Skeletal muscle cell (primary cell): ENCODE data around the gene SHB.

ENCODE experiments used
- DNase-seq: peaks from one replicate; pipeline ENCODE4 v3.0.0-alpha.2; 2010; ENCODE audit warnings: low read depth
- H3K4me3 ChIP-seq: 2 replicates; pipeline ENCODE4 v1.5.1; 2011; ENCODE audit warnings: low read depth, mild to moderate bottlenecking, control low read depth, low read length, moderate library complexity

SHB gene

DNA sequence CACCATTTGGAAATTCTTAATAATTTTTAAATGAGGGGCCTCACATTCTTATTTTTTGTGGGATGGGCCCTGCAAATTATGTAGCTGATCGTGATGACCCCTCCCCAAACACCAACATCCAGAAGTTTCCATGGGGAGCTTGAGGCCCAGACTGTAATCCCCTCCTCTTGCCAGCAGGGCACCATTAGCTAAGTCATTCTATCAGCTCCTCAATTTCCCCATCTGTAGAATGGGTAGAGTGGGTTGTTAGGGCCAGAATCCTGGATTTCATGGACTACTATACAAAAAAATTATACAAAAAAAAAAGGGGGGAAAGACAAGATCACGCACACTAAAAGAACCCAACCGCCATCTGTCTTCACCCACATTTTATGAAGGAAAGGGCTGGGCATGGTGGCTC lies 38.4 kb downstream of the SHB start:
- H3K4me3 ChIP-seq = no peak overlapping the region
- DNase-seq = no peak

DNA sequence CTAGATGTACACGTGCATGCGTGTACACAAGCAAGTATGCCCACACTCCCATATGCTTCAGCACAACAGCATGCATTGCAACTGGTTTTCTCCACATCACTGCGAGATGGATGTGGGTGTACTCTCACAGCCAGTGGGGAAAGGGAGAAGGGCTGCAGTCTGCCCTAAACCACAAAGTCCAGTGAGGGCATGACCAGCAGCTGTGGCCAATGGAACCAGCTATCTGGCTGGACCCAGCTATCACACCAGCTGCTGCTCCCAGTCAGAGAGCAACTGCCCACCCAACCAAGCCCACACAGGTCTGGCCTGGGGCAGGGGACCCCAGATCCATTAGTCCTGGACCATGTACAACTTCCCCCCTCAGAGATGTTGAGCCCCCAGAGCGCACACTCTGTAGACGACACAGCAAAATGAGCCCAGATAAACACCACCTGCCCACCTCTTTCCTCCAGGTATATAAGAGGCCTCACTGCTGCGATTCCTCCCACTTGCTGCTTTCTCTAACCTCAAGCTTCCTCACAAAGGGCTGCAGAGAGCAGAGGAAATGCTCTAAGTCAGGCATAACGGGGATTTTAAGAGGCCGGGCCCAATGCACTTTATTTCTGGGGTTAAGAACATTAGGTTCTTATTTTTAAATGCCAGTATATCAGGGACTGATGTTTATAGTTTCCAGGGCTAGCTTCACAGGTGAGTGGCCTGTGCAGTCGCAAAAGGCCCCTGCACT lies 39.0 kb downstream of the SHB start:
- DNase-seq = no peak
- H3K4me3 ChIP-seq = no peak overlapping the region

DNA sequence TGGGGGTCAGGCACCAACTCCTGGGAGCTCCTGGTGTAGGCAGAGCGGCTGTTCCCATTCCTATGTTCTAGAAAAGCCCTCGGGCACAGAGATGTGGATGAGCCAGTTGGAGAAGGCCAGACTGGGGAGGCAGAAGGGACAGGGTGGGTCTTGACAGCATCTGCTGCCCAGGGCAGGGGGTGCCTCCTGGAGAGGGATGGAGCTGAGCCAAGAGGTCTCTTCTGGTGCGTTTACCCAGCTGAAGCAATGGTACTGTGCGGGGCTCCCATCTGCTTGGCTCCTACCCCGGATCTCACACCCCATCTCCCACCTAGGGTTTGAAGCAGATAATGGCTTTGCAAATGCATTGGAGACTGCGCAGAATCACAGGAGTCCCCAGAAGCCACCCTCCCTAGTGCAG lies 41.3 kb downstream of the SHB start:
- no peak overlapping the region for H3K4me3 ChIP-seq
- no peak for DNase-seq

DNA sequence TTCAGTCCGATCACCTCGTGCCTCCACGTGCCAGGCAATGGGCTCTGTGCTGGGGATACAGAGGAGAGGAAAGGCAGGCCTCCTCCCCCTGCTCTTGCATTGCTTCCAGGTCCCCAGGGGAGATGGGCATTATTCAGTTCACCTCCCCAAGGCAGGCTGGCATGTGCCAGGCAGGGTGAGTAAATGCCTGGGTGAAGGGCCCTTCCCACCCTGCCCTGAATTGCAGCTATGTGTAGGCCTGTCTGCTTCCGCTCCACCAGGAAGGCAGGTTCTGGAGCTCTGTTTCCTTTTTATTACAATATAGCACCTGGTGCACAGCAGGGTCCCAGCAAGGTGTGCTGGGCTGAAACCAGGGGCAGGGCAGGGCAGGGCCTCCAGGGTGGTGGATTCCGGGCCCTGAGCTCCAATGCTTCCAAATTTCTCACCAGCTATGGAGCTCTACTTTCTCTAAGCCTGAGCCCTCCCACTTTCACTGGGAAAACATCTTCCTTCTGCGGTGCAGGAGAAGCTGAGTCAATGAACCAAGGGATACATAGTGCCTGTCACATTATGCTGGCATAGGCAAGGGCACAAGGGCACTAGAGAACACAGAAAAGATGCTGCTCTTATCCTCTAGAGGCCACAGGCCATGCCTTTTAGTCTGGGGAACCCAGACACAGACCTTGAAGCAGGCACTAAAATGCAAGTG lies 42.0 kb downstream of the SHB start:
- H3K4me3 ChIP-seq = no peak overlapping the region
- no peak for DNase-seq

DNA sequence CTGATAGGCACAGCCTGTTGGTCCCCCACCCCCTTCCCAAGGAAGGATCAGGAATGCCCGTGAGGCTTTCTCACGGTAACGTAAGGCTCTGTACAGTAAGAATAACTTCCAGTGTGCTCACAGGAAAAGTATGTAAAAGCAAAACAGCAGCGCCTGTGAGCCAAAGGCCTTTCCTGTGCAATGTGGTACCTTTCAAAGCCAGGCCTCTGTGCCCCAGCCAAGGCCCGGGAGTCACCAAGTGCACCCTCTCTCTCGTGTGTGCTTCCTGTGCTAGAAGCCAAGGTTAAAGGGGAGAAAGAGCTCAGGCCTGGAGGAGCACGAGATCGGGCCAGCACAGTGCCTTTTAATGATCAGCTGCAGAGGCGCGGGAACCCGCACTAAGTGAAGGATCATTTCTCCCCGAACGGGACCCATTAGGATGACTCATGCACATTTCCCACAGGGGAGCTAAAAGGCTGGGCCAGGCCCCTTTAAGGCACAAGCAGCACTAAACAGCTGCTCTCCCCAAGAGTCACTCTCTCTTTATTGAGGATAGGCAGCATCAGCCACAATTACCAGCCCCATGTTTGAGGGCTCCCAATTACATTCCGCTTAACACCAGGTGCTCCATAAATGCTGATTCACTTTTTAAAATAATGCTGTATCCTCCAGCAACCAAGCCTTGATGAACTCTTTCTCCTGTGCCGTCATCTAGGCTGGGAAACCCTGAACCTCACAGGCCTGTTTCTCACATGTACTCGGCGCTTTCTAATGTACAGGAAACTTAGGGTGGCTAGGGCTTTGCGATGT lies 42.8 kb downstream of the SHB start:
- H3K4me3 ChIP-seq = no peak overlapping the region

DNA sequence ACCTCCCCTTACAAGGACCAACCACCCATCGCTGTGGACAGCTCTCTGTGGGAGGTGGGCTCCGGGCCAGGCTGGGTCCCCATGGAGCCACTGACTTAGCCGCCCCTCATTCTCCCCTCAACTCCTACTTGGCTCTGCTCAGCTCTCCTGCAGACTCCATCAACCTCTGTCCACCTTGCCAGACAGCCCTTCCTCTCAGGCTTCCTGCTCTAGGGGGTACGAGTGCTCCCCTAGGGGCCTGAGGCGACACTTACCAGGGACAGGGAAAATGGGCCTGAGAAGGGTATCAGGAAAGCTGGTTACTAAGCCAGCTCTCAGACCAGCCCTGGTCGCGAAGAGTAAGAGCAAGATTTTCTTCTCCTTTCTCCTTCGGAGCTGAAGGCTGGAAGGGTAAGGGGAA lies 43.9 kb downstream of the SHB start:
- DNase-seq = no peak
- no peak overlapping the region for H3K4me3 ChIP-seq

More for the DNA sequence above, 42.8 kb downstream of the SHB start:
- DNase-seq = peak; percentile 83

DNA sequence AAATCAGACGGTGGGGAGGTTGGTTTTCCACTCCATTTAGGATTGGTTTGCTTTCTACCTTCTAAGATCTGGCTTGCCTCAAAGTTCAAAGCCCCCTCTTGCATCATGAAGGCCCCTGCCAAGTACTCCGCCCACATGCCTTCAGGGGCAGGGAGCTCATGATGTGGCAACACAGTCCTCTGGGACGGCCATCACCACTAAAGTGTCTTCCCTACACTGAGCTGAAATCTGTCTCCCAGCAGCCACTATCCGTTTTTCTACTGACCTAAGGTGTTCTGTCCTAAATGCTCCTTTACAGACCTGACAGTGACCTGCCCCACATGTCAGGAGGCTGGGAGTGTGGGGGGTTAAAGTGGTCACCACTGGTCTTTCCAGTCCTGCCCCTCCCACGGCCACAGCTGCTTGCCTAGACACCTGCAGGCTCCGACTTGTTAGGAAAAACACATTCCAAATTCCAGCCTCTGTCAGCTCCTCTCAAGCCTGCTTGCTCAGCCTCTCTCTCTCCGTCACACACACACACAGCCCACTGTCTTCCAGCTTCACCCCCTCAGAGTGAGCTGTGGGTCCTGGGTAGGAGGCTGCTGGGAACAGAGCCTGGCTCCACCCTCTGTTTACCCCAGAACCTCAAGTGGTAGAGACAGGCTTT lies 44.9 kb downstream of the SHB start:
- DNase-seq = peak; percentile 66
- no peak overlapping the region for H3K4me3 ChIP-seq

DNA sequence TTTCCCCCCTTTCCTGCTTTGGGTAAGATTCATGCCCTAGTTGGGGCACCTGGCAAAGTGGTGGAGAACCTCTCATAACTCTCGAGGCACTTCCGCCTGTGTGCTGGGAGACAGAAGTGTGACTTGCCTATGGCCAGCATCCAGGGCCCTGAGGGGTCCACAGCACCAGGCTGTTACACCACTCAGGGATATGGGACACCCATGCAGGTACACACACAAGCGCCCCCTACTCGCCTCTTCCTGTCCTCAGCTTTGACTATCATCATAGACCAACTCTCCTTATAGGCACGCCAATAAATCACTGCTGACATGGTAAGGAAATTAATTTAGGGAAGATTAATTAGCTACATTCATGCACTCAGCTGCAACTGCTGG lies 45.4 kb downstream of the SHB start:
- DNase-seq = no peak
- no peak overlapping the region for H3K4me3 ChIP-seq

DNA sequence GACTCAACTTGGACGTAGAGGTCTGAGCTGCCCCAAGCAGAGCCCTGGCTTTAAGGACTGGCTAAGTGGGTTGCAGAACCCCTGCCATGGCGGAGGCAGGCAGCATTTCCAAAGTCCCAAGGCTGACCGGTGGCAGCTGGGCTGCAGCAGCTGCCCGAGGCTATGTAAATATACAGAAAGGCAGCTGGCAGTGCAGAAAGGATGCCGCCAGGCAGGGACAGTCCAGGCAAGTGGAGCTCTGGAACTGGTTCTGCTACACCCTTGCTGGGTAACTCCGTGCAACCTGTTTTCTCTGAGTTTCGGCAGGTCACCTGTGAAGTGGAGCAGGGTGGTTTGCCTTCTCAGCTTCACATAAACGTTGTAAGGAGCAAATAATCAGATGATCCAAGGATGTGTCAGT lies 46.0 kb downstream of the SHB start:
- DNase-seq = no peak
- no peak overlapping the region for H3K4me3 ChIP-seq

DNA sequence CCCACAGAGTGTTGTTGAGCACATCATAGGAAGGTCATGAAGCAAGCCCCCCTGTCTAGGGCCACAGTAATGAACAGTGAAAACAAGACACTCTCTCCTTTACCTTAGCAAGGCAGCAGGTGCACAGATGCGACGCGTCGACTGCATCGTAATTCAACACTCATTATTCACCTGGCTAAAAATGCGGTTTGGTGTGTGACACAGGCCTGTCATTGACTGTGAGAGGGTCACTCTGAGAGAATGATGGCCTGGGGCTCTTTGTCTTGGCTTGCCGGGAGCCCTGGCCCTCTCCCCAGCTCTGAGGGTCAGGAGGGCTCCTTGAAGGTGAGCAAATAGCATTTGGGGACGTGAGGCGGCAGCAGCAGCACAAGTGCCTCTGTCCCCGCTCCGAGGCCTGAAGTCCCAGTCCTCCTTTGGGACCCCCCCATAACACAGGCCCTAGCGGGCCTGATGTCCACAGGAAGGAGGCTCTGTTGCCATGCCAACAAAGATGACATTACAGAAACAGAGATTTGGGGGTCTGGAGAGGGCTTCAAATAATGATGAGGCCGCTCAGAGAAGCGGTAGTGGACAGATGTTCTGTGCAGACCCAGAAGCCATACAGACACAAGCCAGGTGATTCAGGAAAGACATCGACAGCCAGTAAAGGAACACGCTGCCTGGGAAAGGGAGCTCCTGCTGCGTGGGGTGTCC lies 46.7 kb downstream of the SHB start:
- no peak for DNase-seq
- no peak overlapping the region for H3K4me3 ChIP-seq

DNA sequence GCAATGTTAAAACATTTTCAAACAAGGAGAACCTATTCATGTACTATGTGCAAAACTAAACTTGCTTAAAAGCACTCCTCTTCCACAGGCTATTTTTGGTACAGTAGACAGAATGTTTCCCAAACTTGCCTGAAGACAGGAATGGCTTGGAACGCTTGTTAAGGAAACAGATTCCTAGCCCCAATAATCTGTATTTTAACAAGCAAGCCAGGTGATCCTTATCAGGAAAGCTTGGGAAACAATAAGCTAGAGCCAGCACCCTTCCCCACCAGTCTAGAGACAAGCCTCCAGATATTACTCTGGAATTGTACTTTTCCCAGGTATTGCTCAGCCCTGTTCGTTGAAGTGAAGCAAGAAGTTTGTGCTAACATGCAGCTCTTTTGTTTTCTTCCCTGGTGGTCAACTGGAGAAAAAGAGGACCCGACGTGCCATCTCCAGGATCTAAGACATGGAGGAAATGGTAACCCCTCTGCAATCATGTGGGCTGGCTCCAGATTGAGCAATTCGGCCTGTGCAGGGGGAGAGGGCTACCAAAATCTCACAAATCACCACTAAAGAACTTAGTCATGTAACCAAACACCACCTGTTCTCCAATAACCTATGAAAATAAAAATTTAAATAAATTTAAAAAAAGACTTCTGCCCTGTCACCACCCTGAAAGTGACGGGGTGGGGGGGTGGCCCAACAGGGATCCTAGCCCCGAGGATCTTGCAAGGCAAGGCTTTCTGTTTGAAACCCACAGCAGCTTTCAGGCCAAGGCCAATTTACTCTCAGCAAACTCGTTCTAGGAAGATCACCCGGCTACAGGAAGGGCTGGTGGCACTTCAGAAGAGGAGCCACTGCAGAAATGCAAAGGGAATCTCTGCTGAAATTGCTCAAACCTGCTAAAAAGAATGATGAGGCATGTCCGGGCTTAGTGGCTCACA lies 48.6 kb downstream of the SHB start:
- no peak overlapping the region for H3K4me3 ChIP-seq
- no peak for DNase-seq

DNA sequence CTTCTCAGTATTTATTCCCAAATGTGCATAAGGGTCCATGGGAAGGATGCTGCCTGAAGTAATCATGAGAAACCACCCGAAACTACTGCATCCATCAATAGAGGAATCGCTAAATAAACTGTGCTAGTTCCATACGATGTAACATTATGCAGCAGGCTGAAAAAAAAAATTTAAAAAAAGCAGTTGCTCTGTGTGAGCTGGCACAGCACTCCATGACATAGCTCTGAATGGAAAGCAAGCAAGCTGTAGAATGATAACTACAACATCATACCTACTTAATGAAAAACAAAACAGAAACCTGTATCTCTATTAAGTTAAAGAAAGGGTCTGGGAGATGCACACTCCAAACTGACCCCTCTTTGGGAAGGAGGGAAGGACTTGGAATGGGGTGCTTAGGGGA lies 49.3 kb downstream of the SHB start:
- H3K4me3 ChIP-seq = no peak overlapping the region
- no peak for DNase-seq

DNA sequence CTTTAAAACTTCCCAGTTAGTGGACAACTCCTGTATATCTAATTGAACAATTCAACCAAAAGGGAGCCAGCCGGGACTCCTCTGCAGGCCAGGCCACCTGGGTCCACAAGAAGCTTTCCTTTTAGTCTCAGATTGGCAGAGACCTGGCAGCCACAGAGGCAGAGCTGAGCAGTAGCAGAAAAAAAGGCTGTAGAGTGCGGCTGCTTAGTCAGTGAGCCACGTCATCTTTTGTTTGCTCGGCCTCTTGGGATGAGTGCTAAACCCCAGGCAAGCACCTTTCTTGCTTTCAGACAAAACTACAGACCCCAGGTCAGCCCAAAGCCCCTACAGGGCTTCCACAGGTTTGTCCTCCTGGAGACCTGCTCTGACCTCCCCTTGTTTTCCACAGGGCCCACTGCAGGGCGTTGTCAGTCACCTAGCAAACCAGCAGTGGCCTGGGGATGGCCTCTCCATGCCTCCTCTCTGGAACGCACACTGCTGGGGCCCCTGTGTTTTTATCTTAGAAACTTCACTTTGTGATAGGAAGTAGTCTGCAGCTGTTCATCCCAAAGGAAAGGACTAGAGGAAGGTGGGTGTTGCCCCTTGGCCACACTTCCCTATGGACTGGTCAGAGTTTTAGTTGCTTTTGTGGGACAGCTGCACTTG lies 49.9 kb downstream of the SHB start:
- no peak for DNase-seq

DNA sequence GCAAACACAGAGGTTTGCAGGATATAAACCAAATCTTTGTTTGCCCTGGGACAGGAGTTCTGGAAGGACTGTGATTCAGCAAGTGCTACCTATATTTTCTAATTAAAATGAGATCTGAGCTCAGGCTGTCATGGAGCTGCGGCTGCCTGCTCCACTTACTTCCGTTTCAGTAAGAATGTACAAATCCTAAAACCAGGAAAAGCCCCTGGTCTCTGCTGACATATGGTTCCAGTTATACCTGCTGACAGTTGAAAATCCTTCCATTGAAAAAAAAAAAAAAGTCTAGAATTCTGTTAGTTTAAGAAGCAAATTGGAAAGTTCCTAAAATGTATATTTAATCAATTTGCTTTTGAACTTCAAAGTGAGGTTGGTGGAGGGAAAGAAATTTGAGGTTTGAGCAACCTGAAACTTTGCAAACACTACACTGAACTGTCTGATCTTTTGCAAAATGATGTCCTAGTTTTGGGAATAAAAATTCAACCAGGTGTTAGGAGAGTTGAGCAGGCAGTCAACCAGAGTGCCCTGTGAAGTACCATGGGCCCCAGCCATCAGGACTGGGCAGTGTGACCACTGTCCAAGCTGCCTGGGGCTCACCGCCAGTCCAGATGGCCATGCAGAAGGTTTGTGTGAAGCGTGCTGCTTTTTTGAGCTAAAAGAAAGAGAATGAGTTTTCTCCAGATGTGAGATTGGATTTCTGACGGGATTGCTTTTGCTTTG lies 50.6 kb downstream of the SHB start:
- no peak for DNase-seq
- H3K4me3 ChIP-seq = no peak overlapping the region

More for the DNA sequence above, 49.9 kb downstream of the SHB start:
- H3K4me3 ChIP-seq = no peak overlapping the region

DNA sequence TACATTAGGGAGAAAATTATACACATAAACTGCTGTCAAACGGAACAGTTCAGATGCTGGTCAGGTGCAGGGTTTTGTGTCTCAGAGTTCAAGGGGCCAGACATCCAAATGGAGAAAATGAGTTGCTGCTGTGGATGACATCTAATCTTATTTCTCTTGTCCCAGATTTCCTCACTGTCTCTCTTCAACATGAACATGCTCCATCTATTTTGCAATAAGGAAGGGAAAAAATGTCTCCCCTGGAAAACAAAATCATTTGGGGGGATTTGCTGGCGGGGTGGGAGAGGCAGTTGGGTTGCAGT lies 51.2 kb downstream of the SHB start:
- no peak for DNase-seq

DNA sequence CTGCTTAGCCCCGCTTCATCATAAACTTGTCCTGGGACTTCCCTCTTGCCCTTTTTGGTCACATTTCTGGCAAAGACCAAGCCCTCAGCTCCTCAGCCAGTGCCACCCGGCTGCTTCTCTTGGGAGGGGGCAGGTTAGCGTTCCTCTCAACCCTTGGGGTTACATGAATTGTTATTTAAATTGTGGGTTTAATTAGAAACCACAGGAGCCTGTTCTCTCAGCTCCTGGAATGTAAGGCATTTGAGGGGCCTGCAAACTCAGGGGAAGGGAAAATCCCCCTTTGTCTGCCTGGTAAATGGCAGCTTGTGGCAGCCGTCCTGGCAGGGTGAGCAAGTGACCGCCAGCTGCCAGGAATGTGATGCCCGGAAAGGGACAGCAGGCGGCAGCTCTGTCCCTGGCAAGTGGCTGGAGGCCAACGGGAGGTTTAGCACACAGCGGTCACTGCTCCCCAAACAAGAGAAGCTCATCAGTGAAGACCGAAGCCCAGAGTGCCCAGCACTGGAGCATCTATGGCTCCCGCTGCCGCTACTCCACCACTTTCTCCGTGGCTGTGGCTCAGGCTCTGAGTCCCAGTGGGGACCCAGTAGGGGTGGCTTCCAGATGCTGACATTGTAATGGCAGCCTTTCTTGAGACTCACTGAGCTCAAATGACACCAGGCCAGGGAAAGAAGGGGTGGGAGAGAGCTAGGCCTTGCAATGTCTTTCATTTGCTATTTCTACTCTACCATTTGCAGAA lies 51.7 kb downstream of the SHB start:
- H3K4me3 ChIP-seq = no peak overlapping the region
- no peak for DNase-seq

More for the DNA sequence above, 51.2 kb downstream of the SHB start:
- H3K4me3 ChIP-seq = no peak overlapping the region
